ENCODE results near the gene ARHGAP42.

DNA sequence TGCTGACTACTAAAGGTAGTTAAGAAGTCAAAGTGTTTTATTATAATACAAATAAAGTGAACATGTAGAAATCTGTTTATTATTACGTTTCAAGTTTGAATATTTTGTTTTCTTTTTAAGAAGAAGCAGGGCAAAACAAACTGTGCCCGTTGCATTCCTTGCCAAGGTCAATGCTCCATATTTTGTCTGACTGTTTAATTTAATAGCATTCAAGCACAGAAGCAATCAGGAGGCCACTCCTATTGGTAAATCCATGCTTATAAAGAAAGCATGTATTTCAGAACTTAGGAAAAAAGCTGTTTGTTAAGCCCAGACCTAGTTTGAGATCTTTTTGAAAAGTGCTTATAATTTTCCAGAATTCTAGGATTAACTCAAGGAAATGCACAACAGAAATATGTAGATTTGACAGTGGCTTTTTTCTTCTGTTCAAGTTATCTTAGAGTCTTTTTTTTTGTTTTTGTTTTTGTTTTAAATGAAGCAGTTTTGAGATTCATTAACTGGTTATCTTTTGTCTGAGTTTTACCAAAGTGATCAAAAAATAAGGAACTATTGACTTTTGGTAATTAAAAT lies 51.7 kb downstream of the ARHGAP42 start:
- TF ChIP-seq, protein P1, sequence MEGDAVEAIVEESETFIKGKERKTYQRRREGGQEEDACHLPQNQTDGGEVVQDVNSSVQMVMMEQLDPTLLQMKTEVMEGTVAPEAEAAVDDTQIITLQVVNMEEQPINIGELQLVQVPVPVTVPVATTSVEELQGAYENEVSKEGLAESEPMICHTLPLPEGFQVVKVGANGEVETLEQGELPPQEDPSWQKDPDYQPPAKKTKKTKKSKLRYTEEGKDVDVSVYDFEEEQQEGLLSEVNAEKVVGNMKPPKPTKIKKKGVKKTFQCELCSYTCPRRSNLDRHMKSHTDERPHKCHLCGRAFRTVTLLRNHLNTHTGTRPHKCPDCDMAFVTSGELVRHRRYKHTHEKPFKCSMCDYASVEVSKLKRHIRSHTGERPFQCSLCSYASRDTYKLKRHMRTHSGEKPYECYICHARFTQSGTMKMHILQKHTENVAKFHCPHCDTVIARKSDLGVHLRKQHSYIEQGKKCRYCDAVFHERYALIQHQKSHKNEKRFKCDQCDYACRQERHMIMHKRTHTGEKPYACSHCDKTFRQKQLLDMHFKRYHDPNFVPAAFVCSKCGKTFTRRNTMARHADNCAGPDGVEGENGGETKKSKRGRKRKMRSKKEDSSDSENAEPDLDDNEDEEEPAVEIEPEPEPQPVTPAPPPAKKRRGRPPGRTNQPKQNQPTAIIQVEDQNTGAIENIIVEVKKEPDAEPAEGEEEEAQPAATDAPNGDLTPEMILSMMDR (conservative IDR thresholded peaks at IDR 0.05; ENCODE audit: low read depth, low read length) = no peak
- no peak for TF ChIP-seq EZH2 (IDR thresholded peaks at IDR 0.05; ENCODE audit: borderline replicate concordance, low read depth, low read length, poor library complexity, severe bottlenecking)

All from A673 (cell line).